Calu3 (cell line): ENCODE measurements around the gene OBSCN. TPM values are rescaled to one million over a fixed set of nuclear protein-coding genes. Genes with fewer than 3 reads are reported as not detected.
"Not testable (repeated sequence)": the region's sequence is repeated elsewhere in the genome, so short reads cannot be mapped to it uniquely, and the experiment has no call there.

Experiments used
- BruUV-seq: library from RNA; stranded (reverse); fragments of 400-500 nt; replicated peaks from 2 replicates; lab custom pipeline; 2021; lab: Mats Ljungman, UMichigan
- CTCF ChIA-PET: fragments of 300-600 bp; sonication (Branson Sonifier 250); formaldehyde crosslinking; loops from one replicate; lab custom pipeline; 2022; ENCODE audit warnings: antibody characterized with exemption; lab: Charles Lee
- DNase-seq: peaks from one replicate; pipeline ENCODE4 v3.0.0; 2022
- H3K27ac Mint-ChIP-seq: one replicate; pipeline ENCODE4 v1.8.0; 2022; ENCODE audit warnings: mixed read lengths; ENCODE audit not compliant: unreplicated experiment
- H3K27me3 Mint-ChIP-seq: one replicate; pipeline ENCODE4 v1.8.0; 2022; ENCODE audit warnings: mixed read lengths; ENCODE audit not compliant: unreplicated experiment
- H3K36me3 Mint-ChIP-seq: one replicate; pipeline ENCODE4 v1.8.0; 2022; ENCODE audit warnings: mild to moderate bottlenecking, moderate library complexity, mixed read lengths; ENCODE audit not compliant: insufficient read depth, unreplicated experiment
- H3K4me1 Mint-ChIP-seq: one replicate; pipeline ENCODE4 v1.8.0; 2022; ENCODE audit warnings: mild to moderate bottlenecking, low read depth, mixed read lengths; ENCODE audit not compliant: unreplicated experiment
- H3K4me3 Mint-ChIP-seq: one replicate; pipeline ENCODE4 v1.8.0; 2022; ENCODE audit warnings: mild to moderate bottlenecking, low read depth, moderate library complexity, mixed read lengths; ENCODE audit not compliant: unreplicated experiment
- H3K9me3 Mint-ChIP-seq: one replicate; pipeline ENCODE4 v1.8.0; 2022; ENCODE audit warnings: low read depth, mixed read lengths; ENCODE audit not compliant: unreplicated experiment
- intact Hi-C: fragments of 100-400 bp; cut with micrococcal nuclease; formaldehyde crosslinking; loops from one replicate; pipeline ENCODE4 v1.10.0; 2022; ENCODE audit not compliant: unreplicated experiment
- total RNA-seq: library from RNA; stranded (reverse); gene quantifications from 2 replicates; pipeline ENCODE4 v1.2.3, GENCODE V29; 2022
- TF ChIP-seq, protein P1 (sequence below): fragments of 200-600 bp; IDR thresholded peaks from one replicate; pipeline ENCODE4 v1.8.0; 2022; ENCODE audit warnings: antibody characterized with exemption; ENCODE audit not compliant: unreplicated experiment

Gene OBSCN
- total RNA-seq, 1 experiment from 2014 or later: 19.5 TPM

DNA sequence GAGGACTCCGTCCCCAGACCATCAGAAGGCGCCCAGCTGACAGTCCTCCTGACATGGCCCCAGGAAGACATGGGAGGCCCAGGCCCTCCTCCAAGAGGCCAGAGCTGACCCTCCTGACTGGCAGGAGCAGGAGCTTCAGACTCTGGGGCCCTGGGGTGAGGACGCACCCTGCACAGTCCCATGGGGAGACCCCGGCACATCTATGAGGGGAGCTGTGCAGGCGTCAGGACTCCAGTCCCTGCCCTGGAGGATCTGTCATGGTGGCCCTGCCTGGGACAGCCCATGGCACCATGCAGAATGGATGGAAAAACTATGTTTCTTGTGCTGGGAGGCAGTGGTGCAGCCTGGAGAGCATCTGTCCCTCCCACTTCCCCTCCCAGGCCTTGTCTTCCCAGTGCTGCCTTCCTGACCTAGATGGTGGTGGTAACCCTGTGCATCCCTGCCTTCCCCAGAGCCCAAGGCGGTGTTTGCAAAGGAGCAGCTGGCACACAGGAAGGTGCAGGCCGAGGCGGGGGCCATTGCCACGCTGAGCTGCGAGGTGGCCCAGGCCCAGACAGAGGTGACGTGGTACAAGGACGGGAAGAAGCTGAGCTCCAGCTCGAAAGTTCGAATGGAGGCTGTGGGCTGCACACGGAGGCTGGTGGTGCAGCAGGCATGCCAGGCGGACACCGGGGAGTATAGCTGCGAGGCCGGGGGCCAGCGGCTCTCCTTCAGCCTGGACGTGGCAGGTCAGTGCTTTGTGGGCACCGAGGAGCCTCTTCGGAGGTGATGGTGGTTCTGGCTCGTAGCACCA lies 41.9 kb downstream of the OBSCN start:
- Mint-ChIP-seq H3K27me3 (no peaks in the 10 kb centered on the region), H3K4me1 (no peaks in the 10 kb centered on the region), H3K4me3 (no peak overlapping the region), H3K27ac (no peak overlapping the region), H3K36me3 (no peaks in the 10 kb centered on the region), H3K9me3 (peaks cover 13% of the 10 kb centered on the region)
- TF ChIP-seq, protein P1, sequence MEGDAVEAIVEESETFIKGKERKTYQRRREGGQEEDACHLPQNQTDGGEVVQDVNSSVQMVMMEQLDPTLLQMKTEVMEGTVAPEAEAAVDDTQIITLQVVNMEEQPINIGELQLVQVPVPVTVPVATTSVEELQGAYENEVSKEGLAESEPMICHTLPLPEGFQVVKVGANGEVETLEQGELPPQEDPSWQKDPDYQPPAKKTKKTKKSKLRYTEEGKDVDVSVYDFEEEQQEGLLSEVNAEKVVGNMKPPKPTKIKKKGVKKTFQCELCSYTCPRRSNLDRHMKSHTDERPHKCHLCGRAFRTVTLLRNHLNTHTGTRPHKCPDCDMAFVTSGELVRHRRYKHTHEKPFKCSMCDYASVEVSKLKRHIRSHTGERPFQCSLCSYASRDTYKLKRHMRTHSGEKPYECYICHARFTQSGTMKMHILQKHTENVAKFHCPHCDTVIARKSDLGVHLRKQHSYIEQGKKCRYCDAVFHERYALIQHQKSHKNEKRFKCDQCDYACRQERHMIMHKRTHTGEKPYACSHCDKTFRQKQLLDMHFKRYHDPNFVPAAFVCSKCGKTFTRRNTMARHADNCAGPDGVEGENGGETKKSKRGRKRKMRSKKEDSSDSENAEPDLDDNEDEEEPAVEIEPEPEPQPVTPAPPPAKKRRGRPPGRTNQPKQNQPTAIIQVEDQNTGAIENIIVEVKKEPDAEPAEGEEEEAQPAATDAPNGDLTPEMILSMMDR: no peak
- intact Hi-C loops: no loop called here
- no peak for DNase-seq
- CTCF ChIA-PET: interaction anchor here (0.6 to 0.7 kb wide), 2 partner anchors 54 to 478 kb away, joined by 3 read pairs; no protein-coding TSS in a partner anchor
- no TSS peak for BruUV-seq

- intact Hi-C loops, H3K9me3 Mint-ChIP-seq, H3K4me3 Mint-ChIP-seq, H3K4me1 Mint-ChIP-seq, CTCF ChIA-PET, DNase-seq, H3K36me3 Mint-ChIP-seq, BruUV-seq, H3K27ac Mint-ChIP-seq, H3K27me3 Mint-ChIP-seq: not testable (repeated sequence)
These were observed 44.6 kb downstream of the OBSCN start for GRCh38 chr1:228252476-228252875.

GRCh38 chr1:228256626-228257375 lies 49.0 kb downstream of the OBSCN start:
- no peaks in the 10 kb centered on the region for H3K27me3 Mint-ChIP-seq
- no peaks in the 10 kb centered on the region for H3K36me3 Mint-ChIP-seq
- peaks cover 5% of the 10 kb centered on the region for H3K9me3 Mint-ChIP-seq
- no peak overlapping the region for H3K4me3 Mint-ChIP-seq
- H3K27ac Mint-ChIP-seq: no peak overlapping the region
- DNase-seq: no peak
- intact Hi-C loops: no loop called here
- no peaks in the 10 kb centered on the region for H3K4me1 Mint-ChIP-seq
- TF ChIP-seq, protein P1: no peak
- CTCF ChIA-PET: no interaction called here
- no TSS peak for BruUV-seq

DNA sequence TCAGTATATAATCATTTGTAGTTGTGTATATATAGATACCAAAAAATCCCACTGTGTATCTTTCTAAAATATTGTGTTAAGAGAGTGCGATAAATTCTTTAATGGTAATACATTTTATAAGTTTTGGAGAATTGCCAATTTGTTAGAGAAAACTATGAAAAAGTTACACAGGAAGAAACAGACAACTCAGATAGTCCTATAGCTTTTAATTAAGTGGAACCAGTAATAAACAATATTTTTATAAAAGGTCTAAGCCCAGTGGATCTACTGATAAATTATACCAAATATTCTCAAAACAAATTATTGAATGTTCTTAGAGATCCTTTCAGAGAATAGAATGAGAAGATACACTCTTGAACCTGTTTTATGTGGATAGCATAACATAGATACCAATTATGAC lies 50.6 kb downstream of the OBSCN start:
- TF ChIP-seq, protein P1: no peak
- no peaks in the 10 kb centered on the region for H3K4me1 Mint-ChIP-seq
- intact Hi-C loops: no loop called here
- BruUV-seq: no TSS peak
- CTCF ChIA-PET: no interaction called here
- H3K4me3 Mint-ChIP-seq: no peak overlapping the region
- no peaks in the 10 kb centered on the region for H3K36me3 Mint-ChIP-seq
- H3K27me3 Mint-ChIP-seq: no peaks in the 10 kb centered on the region
- no peak overlapping the region for H3K27ac Mint-ChIP-seq
- DNase-seq: no peak
- peaks cover 2% of the 10 kb centered on the region for H3K9me3 Mint-ChIP-seq
